ENCODE results near the gene MSANTD2. TPM values are rescaled to one million over a fixed set of nuclear protein-coding genes. Genes with fewer than 3 reads are reported as not detected.
"Not testable (repeated sequence)": the region's sequence is repeated elsewhere in the genome, so short reads cannot be mapped to it uniquely, and the experiment has no call there.

MSANTD2 gene
- total and polyA plus RNA-seq, 2 of the 4 experiments (the other 2 are of a cell fraction), result 5.0 to 6.0 TPM

DNA sequence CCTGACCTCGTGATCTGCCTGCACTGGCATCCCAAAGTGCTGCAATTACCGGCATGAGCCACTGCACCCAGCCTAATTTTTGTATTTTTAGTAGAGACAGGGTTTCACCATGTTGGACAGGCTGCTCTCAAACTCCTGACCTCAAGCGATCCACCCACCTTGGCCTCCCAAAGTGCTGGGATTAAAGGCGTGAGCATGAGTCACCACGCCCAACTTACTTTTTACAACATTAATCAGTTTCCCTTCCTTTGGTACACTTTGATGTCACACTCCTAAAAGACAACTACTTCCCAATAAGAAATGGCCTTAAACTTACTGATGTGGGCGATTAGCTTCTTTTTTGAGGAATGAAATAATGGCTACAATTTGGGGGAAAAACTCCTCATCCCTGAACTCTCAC, 29.2 kb downstream of the MSANTD2 start:
- CTCF ChIA-PET, result interaction anchor here (1.5 kb wide), 1 partner anchor 27 kb away, joined by 5 read pairs; no protein-coding TSS in a partner anchor
- Histone ChIP-seq H3K79me1 (ENCODE audit: low read depth in 1 of 2, low read length in 2 of 2) (peaks cover 6 to 23% of the 10 kb centered on the region in 2 experiments), H3K36me3 (ENCODE audit: control insufficient read depth, insufficient read depth, low read length) (peaks cover 12% of the 10 kb centered on the region)
- H3K27ac ChIP-seq (ENCODE audit: insufficient read depth, low read length); H3K56ac ChIP-seq (ENCODE audit: extremely low read depth, insufficient read depth, low read length); H3K27me3 ChIP-seq (ENCODE audit: control insufficient read depth, insufficient read depth, low read length); H3K4ac ChIP-seq (ENCODE audit: low read depth, low read length); H3K9me3 ChIP-seq (ENCODE audit: control insufficient read depth, insufficient read depth, low read length); DNase-seq; H3K4me3 ChIP-seq (ENCODE audit: insufficient read depth, low read depth, low read length); H4K91ac ChIP-seq (ENCODE audit: insufficient read depth, low read depth, low read length); H4K8ac ChIP-seq (ENCODE audit: low read depth in 2 of 2, low read length in 2 of 2); H4K20me1 ChIP-seq (ENCODE audit: insufficient read depth, low read length); H3K4me2 ChIP-seq (ENCODE audit: low read depth, low read length); in situ Hi-C loops (cut with MboI; ENCODE audit: low sequenced_read_pairs); H3K9me1 ChIP-seq (ENCODE audit: insufficient read depth, low read length); H2BK120ac ChIP-seq (ENCODE audit: low read depth, low read length); POLR2A ChIA-PET (ENCODE audit: unreplicated experiment); dilution Hi-C loops (cut with HindIII; ENCODE audit: low sequenced_read_pairs, unreplicated experiment); H2AFZ ChIP-seq (replicated peaks; ENCODE audit: low read length, poor library complexity); H2AK9ac ChIP-seq (replicated peaks; ENCODE audit: low read depth, low read length, poor library complexity); H2AK5ac ChIP-seq (ENCODE audit: low read depth, low read length); H2BK5ac ChIP-seq (ENCODE audit: low read depth, low read length, poor library complexity, severe bottlenecking); ATAC-seq (ENCODE audit: low read depth); H4K5ac ChIP-seq (ENCODE audit: low read depth, low read length); H3K4me1 ChIP-seq (ENCODE audit: control insufficient read depth, insufficient read depth, low read length); H3K23ac ChIP-seq (ENCODE audit: low read depth, low read length); BruUV-seq (replicated peaks); H2BK15ac ChIP-seq (ENCODE audit: low read depth, low read length); H2BK20ac ChIP-seq (ENCODE audit: low read depth, low read length); H3K9ac ChIP-seq (ENCODE audit: low read depth, low read length); H3K18ac ChIP-seq (ENCODE audit: low read depth, low read length); intact Hi-C loops (cut with micrococcal nuclease); H3K14ac ChIP-seq (replicated peaks; ENCODE audit: low read depth, low read length): not testable (repeated sequence)
- 100% methylated on average over 1 of the region's 6 CpGs; no CpG with 5 or more reads in 1 of the 2 experiments for WGBS, 2 experiments (ENCODE audit: extremely low coverage in 2 of 2, insufficient read length in 1 of 2)
